Neural progenitor cell (in vitro differentiated cells): ENCODE results near the gene SEMA3C. TPM values are rescaled to one million over a fixed set of nuclear protein-coding genes. Genes with fewer than 3 reads are reported as not detected.

Experiments used
- DNase-seq: peaks from one replicate; pipeline ENCODE4 v3.0.0-alpha.2; 2016; ENCODE audit warnings: low spot score
- H2AFZ ChIP-seq: fragments of 200-600 bp; sonication (generic); replicated peaks from 2 replicates; pipeline ENCODE4 v1.6.1; 2016; ENCODE audit warnings: antibody characterized with exemption
- H3F3A ChIP-seq: fragments of 200-600 bp; sonication (generic); 2 replicates; pipeline ENCODE4 v1.6.1; 2016; ENCODE audit warnings: antibody characterized with exemption, low read depth
- H3K27ac ChIP-seq: fragments of 200-600 bp; sonication (generic); 2 replicates; pipeline ENCODE4 v1.5.1; 2016; ENCODE audit warnings: mild to moderate bottlenecking
- H3K27me3 ChIP-seq: fragments of 200-600 bp; sonication (generic); 2 replicates; pipeline ENCODE4 v1.6.1; 2016; ENCODE audit warnings: mild to moderate bottlenecking, moderate library complexity
- H3K36me3 ChIP-seq: fragments of 200-600 bp; sonication (generic); 2 replicates; pipeline ENCODE4 v1.5.1; 2016
- H3K4me1 ChIP-seq: fragments of 200-600 bp; sonication (generic); 2 replicates; pipeline ENCODE4 v1.6.1; 2016; ENCODE audit warnings: mixed run types
- H3K4me2 ChIP-seq: fragments of 200-600 bp; sonication (generic); 2 replicates; pipeline ENCODE4 v1.6.1; 2016
- H3K4me3 ChIP-seq: fragments of 200-600 bp; sonication (generic); 2 replicates; pipeline ENCODE4 v1.5.1; 2016
- H3K79me2 ChIP-seq: fragments of 200-600 bp; sonication (generic); 2 replicates; pipeline ENCODE4 v1.6.1; 2016; ENCODE audit warnings: low read depth
- H3K9ac ChIP-seq: fragments of 200-600 bp; sonication (generic); 2 replicates; pipeline ENCODE4 v1.6.1; 2016
- H3K9me3 ChIP-seq: fragments of 200-600 bp; sonication (generic); 2 replicates; pipeline ENCODE4 v1.5.1; 2016; ENCODE audit warnings: low read depth
- H4K20me1 ChIP-seq: fragments of 200-600 bp; sonication (generic); 2 replicates; pipeline ENCODE4 v1.6.1; 2016; ENCODE audit warnings: low read depth
- H3K27ac Mint-ChIP-seq: 3 replicates; pipeline ENCODE4 v1.8.0; 2021; ENCODE audit warnings: mixed read lengths
- H3K27me3 Mint-ChIP-seq: 2 replicates; pipeline ENCODE4 v1.8.0; 2022; ENCODE audit warnings: low read depth, mild to moderate bottlenecking, inconsistent platforms, moderate library complexity, mixed read lengths; ENCODE audit not compliant: insufficient read depth
- H3K36me3 Mint-ChIP-seq: 3 replicates; pipeline ENCODE4 v1.8.0; 2021; ENCODE audit warnings: mixed read lengths
- H3K4me1 Mint-ChIP-seq: 3 replicates; pipeline ENCODE4 v1.8.0; 2021; ENCODE audit warnings: mixed read lengths
- H3K4me3 Mint-ChIP-seq: 3 replicates; pipeline ENCODE4 v1.8.0; 2021; ENCODE audit warnings: mild to moderate bottlenecking, moderate library complexity, mixed read lengths
- H3K9me3 Mint-ChIP-seq: 3 replicates; pipeline ENCODE4 v1.8.0; 2020; ENCODE audit warnings: mixed read lengths
- EZH2 ChIP-seq: fragments of 200-600 bp; sonication (generic); IDR thresholded peaks from 2 replicates; pipeline ENCODE4 v1.6.1; 2017; ENCODE audit warnings: antibody characterized with exemption, mild to moderate bottlenecking, moderate library complexity
- EZH2phosphoT487 ChIP-seq: fragments of 200-600 bp; sonication (generic); IDR thresholded peaks from 2 replicates; pipeline ENCODE4 v1.6.1; 2017; ENCODE audit warnings: antibody characterized with exemption
- total RNA-seq: library from RNA; depleted of rRNA; stranded (reverse); fragments of >200 nt; gene quantifications from 2 replicates; pipeline ENCODE4 v1.2.3, GENCODE V29; 2015; ENCODE audit warnings: low replicate concordance
- TF ChIP-seq, protein P1 (sequence below): fragments of 200-600 bp; sonication (generic); IDR thresholded peaks from 2 replicates; pipeline ENCODE4 v1.5.1; 2017; ENCODE audit warnings: antibody characterized with exemption, mild to moderate bottlenecking

Gene SEMA3C
- total RNA-seq, 1 donor from 2014 or later = 0.54 TPM

DNA sequence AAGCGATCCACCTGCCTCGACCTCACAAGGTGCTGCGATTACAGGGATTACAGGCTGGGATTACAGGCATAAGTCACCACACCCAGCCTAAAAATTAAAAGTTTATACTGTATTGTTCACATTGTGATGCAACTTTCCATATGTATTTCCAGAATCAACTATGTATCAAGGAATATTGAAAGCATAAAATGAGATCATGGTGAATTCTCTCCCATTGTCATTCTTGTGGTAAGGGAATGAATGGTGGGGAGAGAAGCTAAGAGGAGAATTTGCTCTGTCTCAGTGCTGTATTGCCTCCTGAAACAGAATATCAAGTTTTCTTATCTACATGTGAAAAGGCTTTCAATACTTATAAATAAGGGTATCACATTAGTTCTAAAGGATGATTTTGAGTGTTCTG is 198.7 kb downstream of the SEMA3C start:
- Histone ChIP-seq H3K4me1 (peaks cover 16% of the 10 kb centered on the region), H3K9me3 (no peaks in the 10 kb centered on the region), H3K4me3 (no peak overlapping the region), H3K79me2 (no peaks in the 10 kb centered on the region), H3K27ac (no peak overlapping the region), H3K27me3 (no peaks in the 10 kb centered on the region), H3K36me3 (no peaks in the 10 kb centered on the region), H3F3A (peaks cover 3% of the 10 kb centered on the region), H3K4me2 (no peak overlapping the region), H2AFZ (no peak overlapping the region), H3K9ac (no peak overlapping the region), H4K20me1 (no peaks in the 10 kb centered on the region)
- Mint-ChIP-seq H3K9me3 (no peaks in the 10 kb centered on the region), H3K27ac (no peak overlapping the region), H3K27me3 (no peaks in the 10 kb centered on the region), H3K36me3 (no peaks in the 10 kb centered on the region), H3K4me1 (peaks cover 35% of the 10 kb centered on the region), H3K4me3 (no peak overlapping the region)
- no peak for DNase-seq
- TF ChIP-seq EZH2 = no peak
- TF ChIP-seq EZH2phosphoT487 = no peak
- TF ChIP-seq, protein P1, sequence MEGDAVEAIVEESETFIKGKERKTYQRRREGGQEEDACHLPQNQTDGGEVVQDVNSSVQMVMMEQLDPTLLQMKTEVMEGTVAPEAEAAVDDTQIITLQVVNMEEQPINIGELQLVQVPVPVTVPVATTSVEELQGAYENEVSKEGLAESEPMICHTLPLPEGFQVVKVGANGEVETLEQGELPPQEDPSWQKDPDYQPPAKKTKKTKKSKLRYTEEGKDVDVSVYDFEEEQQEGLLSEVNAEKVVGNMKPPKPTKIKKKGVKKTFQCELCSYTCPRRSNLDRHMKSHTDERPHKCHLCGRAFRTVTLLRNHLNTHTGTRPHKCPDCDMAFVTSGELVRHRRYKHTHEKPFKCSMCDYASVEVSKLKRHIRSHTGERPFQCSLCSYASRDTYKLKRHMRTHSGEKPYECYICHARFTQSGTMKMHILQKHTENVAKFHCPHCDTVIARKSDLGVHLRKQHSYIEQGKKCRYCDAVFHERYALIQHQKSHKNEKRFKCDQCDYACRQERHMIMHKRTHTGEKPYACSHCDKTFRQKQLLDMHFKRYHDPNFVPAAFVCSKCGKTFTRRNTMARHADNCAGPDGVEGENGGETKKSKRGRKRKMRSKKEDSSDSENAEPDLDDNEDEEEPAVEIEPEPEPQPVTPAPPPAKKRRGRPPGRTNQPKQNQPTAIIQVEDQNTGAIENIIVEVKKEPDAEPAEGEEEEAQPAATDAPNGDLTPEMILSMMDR = no peak

DNA sequence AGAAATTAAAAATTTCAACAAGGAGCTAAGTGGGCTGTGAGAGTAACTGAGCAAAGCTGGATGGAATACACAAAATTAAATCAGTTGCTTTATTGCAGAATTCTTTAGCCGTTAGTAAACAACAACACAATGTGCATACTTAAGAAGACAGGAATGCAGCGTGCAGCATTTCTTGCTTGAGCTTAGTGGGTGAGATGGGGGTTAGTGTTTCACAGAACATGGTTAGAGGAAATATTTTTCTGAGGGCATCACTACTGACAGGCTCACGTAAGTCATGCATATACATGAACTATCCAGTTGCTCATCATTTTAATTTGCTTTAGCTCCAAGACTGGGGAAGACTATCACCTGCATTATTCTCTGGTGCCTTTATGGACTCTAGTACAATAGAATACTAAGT is 199.6 kb downstream of the SEMA3C start:
- H2AFZ ChIP-seq = no peak overlapping the region
- no peak for DNase-seq
- no peak overlapping the region for H3K4me2 ChIP-seq
- H3K9ac ChIP-seq = no peak overlapping the region
- H3K36me3 ChIP-seq = no peaks in the 10 kb centered on the region
- no peaks in the 10 kb centered on the region for H3K27me3 ChIP-seq
- Mint-ChIP-seq H3K27me3 (no peaks in the 10 kb centered on the region), H3K27ac (no peak overlapping the region), H3K36me3 (no peaks in the 10 kb centered on the region), H3K4me1 (peaks cover 27% of the 10 kb centered on the region), H3K4me3 (no peak overlapping the region), H3K9me3 (no peaks in the 10 kb centered on the region)
- no peak overlapping the region for H3K27ac ChIP-seq
- H4K20me1 ChIP-seq = no peaks in the 10 kb centered on the region
- no peaks in the 10 kb centered on the region for H3K9me3 ChIP-seq
- no peak overlapping the region for H3K4me3 ChIP-seq
- no peak for TF ChIP-seq EZH2phosphoT487
- TF ChIP-seq, protein P1 = no peak
- TF ChIP-seq EZH2 = no peak
- H3K4me1 ChIP-seq = peaks cover 8% of the 10 kb centered on the region
- peaks cover 3% of the 10 kb centered on the region for H3F3A ChIP-seq
- no peaks in the 10 kb centered on the region for H3K79me2 ChIP-seq

DNA sequence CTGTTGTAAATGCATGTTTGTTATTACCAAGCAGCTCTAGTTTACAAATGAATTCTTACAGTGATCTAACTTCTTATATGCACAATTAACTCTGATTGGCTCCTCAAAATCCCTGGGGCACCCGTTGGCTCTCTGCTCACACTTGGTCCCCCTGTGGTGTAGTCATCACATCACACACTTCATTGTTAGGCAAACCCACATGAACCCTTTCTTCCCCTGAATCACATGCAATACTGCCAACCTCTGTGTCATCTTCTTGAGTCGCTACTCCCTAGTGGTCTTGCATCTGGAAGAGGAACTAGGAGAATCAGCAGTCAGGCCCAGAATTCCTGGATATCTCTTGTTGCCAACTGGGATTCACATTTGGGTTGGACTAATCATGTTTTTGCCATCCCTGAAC is 207.3 kb downstream of the SEMA3C start:
- no peak overlapping the region for H3K27ac ChIP-seq
- H3K4me1 ChIP-seq = no peaks in the 10 kb centered on the region
- H2AFZ ChIP-seq = no peak overlapping the region
- Mint-ChIP-seq H3K4me3 (no peak overlapping the region), H3K4me1 (peaks cover 5% of the 10 kb centered on the region), H3K27ac (no peak overlapping the region), H3K36me3 (no peaks in the 10 kb centered on the region), H3K27me3 (no peaks in the 10 kb centered on the region), H3K9me3 (peaks cover 8% of the 10 kb centered on the region)
- H3K9me3 ChIP-seq = no peaks in the 10 kb centered on the region
- TF ChIP-seq EZH2phosphoT487 (no peak), EZH2 (no peak)
- TF ChIP-seq, protein P1 = no peak
- H3K4me2 ChIP-seq = no peak overlapping the region
- no peaks in the 10 kb centered on the region for H3F3A ChIP-seq
- H3K79me2 ChIP-seq = no peaks in the 10 kb centered on the region
- no peak overlapping the region for H3K9ac ChIP-seq
- no peak overlapping the region for H3K4me3 ChIP-seq
- no peak for DNase-seq
- no peaks in the 10 kb centered on the region for H4K20me1 ChIP-seq
- no peaks in the 10 kb centered on the region for H3K27me3 ChIP-seq
- no peaks in the 10 kb centered on the region for H3K36me3 ChIP-seq

DNA sequence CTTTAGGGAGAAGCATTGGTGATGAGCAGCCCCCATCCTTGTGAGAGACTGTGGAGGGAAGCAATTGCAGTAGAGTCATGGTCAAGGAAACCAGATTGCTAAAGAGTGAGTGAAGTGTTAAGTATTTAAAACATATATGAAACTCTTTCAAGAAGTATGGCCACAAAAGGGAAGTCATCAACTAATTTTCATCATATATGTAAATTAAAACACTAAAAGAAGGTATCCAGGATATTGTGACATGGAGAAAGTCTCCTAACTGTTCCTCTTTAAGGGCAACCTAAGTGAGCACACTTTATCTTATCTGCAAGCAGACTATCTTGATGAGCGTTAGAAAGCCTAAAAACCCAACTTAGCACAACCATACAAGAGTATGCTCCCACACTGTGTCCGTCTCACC is 210.7 kb downstream of the SEMA3C start:
- H3K36me3 ChIP-seq = no peaks in the 10 kb centered on the region
- no peak overlapping the region for H3K27ac ChIP-seq
- TF ChIP-seq, protein P1 = no peak
- no peak for TF ChIP-seq EZH2
- no peak for TF ChIP-seq EZH2phosphoT487
- no peaks in the 10 kb centered on the region for H3K27me3 ChIP-seq
- H3K27me3 Mint-ChIP-seq = no peaks in the 10 kb centered on the region
- no peaks in the 10 kb centered on the region for H3K36me3 Mint-ChIP-seq
- H3K4me1 Mint-ChIP-seq = peaks cover 7% of the 10 kb centered on the region
- no peak for DNase-seq
- H3K79me2 ChIP-seq = no peaks in the 10 kb centered on the region
- H3K4me2 ChIP-seq = no peak overlapping the region
- no peaks in the 10 kb centered on the region for H4K20me1 ChIP-seq
- no peaks in the 10 kb centered on the region for H3K9me3 ChIP-seq
- H3K4me3 Mint-ChIP-seq = no peak overlapping the region
- peaks cover 7% of the 10 kb centered on the region for H3K9me3 Mint-ChIP-seq
- no peak overlapping the region for H3K9ac ChIP-seq
- no peaks in the 10 kb centered on the region for H3K4me1 ChIP-seq
- H3F3A ChIP-seq = no peaks in the 10 kb centered on the region
- H2AFZ ChIP-seq = no peak overlapping the region
- H3K27ac Mint-ChIP-seq = no peak overlapping the region
- H3K4me3 ChIP-seq = no peak overlapping the region
